HL-60 (cell line): ENCODE results near the gene IMPG2.

ENCODE experiments used
- DNase-seq, 2 experiments: peaks; one replicate each; pipeline ENCODE4 v3.0.0-alpha.2; 2010 to 2020; ENCODE audit warnings: low read depth in 1 of 2, low spot score in 1 of 2
- H3K27ac ChIP-seq: fragments of 250-450 bp; sonication (Bioruptor Pico); replicated peaks from 2 replicates; pipeline ENCODE4 v1.5.1; 2020; ENCODE audit warnings: mild to moderate bottlenecking, moderate library complexity
- H3K27me3 ChIP-seq: fragments of 250-450 bp; sonication (Bioruptor Pico); 2 replicates; pipeline ENCODE4 v1.5.1; 2021; ENCODE audit warnings: mild to moderate bottlenecking, moderate library complexity; ENCODE audit not compliant: insufficient read depth, poor library complexity, severe bottlenecking
- H3K4me3 ChIP-seq: replicated peaks from 2 replicates; pipeline ENCODE4 v1.5.1; 2011; ENCODE audit warnings: mild to moderate bottlenecking, control low read depth, low read length; ENCODE audit not compliant: insufficient read depth
- CTCF ChIP-seq: IDR thresholded peaks from one replicate; pipeline ENCODE4 v1.5.1; 2011; ENCODE audit warnings: low read length, control low read depth, inconsistent platforms; ENCODE audit not compliant: insufficient read depth
- GABPA ChIP-seq: IDR thresholded peaks from 2 replicates; pipeline ENCODE4 v1.6.1; 2012; ENCODE audit warnings: low read depth
- POLR2AphosphoS5 ChIP-seq: IDR thresholded peaks from 2 replicates; pipeline ENCODE4 v1.6.1; 2012; ENCODE audit warnings: low read depth
- REST ChIP-seq: IDR thresholded peaks from 2 replicates; pipeline ENCODE4 v1.6.1; 2012; ENCODE audit warnings: low read depth; ENCODE audit not compliant: insufficient replicate concordance
- SPI1 ChIP-seq: IDR thresholded peaks from 2 replicates; pipeline ENCODE4 v1.6.1; 2012; ENCODE audit warnings: low read depth, mild to moderate bottlenecking, borderline replicate concordance

Gene IMPG2

GRCh38 chr3:101183151-101183550, 137.2 kb downstream of the IMPG2 start:
- TF ChIP-seq REST (no peak), GABPA (no peak), SPI1 (no peak), POLR2AphosphoS5 (no peak), CTCF (no peak)
- H3K4me3 ChIP-seq, result no peak overlapping the region
- H3K27me3 ChIP-seq, result no peaks in the 10 kb centered on the region
- no peak for DNase-seq
- no peak overlapping the region for H3K27ac ChIP-seq

GRCh38 chr3:101182734-101183133, 137.6 kb downstream of the IMPG2 start:
- no peaks in the 10 kb centered on the region for H3K27me3 ChIP-seq
- no peak for TF ChIP-seq REST
- no peak for TF ChIP-seq POLR2AphosphoS5
- TF ChIP-seq CTCF, result no peak
- TF ChIP-seq SPI1, result no peak
- no peak for TF ChIP-seq GABPA
- no peak overlapping the region for H3K4me3 ChIP-seq
- H3K27ac ChIP-seq, result no peak overlapping the region
- DNase-seq, result no peak

GRCh38 chr3:101181801-101182200, 138.6 kb downstream of the IMPG2 start:
- no peaks in the 10 kb centered on the region for H3K27me3 ChIP-seq
- TF ChIP-seq REST (no peak), POLR2AphosphoS5 (no peak), SPI1 (no peak), CTCF (no peak), GABPA (no peak)
- no peak for DNase-seq
- no peak overlapping the region for H3K4me3 ChIP-seq
- H3K27ac ChIP-seq, result no peak overlapping the region
